IMR-90 (cell line): ENCODE measurements around the gene KDM4B. TPM values are rescaled to one million over a fixed set of nuclear protein-coding genes. Genes with fewer than 3 reads are reported as not detected.

ENCODE experiments used
- ATAC-seq: fragments of 200-7000 bp; cut with Tn5 transposase; 2 replicates; pipeline ENCODE4 v1.9.1; 2020; ENCODE audit warnings: low read depth, mild to moderate bottlenecking, moderate library complexity
- BruUV-seq: library from RNA; stranded (reverse); fragments of 400-500 nt; replicated peaks from 2 replicates; lab custom pipeline; 2021; lab: Mats Ljungman, UMichigan
- CTCF ChIA-PET: fragments of 300-600 bp; formaldehyde crosslinking; extraction: SDS; loops from one replicate; lab custom pipeline; 2021; ENCODE audit warnings: antibody characterized with exemption; lab: Yijun Ruan, JAX
- POLR2A ChIA-PET: fragments of 300-600 bp; sonication (Branson Sonifier 250); formaldehyde crosslinking; loops from one replicate; lab custom pipeline; 2022; ENCODE audit warnings: antibody characterized with exemption; ENCODE audit not compliant: unreplicated experiment; lab: Charles Lee
- DNase-seq: peaks from one replicate; pipeline ENCODE4 v3.0.0; 2013
- H2AFZ ChIP-seq: replicated peaks from 2 replicates; pipeline ENCODE3; 2013; ENCODE audit warnings: low read length, mild to moderate bottlenecking; ENCODE audit not compliant: poor library complexity
- H2AK5ac ChIP-seq: 2 replicates; pipeline ENCODE4 v1.6.1; 2013; ENCODE audit warnings: low read depth, low read length, inconsistent platforms
- H2AK9ac ChIP-seq: replicated peaks from 2 replicates; pipeline ENCODE3; 2013; ENCODE audit warnings: mild to moderate bottlenecking, low read depth, low read length, moderate library complexity; ENCODE audit not compliant: poor library complexity
- H2BK120ac ChIP-seq: 2 replicates; pipeline ENCODE4 v1.6.1; 2013; ENCODE audit warnings: low read depth, low read length, inconsistent platforms
- H2BK15ac ChIP-seq: 3 replicates; pipeline ENCODE4 v1.6.1; 2013; ENCODE audit warnings: low read depth, low read length, inconsistent platforms
- H2BK20ac ChIP-seq: 2 replicates; pipeline ENCODE4 v1.6.1; 2013; ENCODE audit warnings: low read depth, mild to moderate bottlenecking, inconsistent platforms, low read length, moderate library complexity
- H2BK5ac ChIP-seq: 2 replicates; pipeline ENCODE4 v1.6.1; 2013; ENCODE audit warnings: mild to moderate bottlenecking, low read depth, low read length, inconsistent platforms; ENCODE audit not compliant: poor library complexity, severe bottlenecking
- H3K14ac ChIP-seq: replicated peaks from 2 replicates; pipeline ENCODE4 v1.6.1; 2013; ENCODE audit warnings: low read depth, low read length, inconsistent platforms
- H3K18ac ChIP-seq: 2 replicates; pipeline ENCODE4 v1.6.1; 2013; ENCODE audit warnings: low read depth, low read length, control low read depth
- H3K23ac ChIP-seq: 2 replicates; pipeline ENCODE4 v1.6.1; 2013; ENCODE audit warnings: low read depth, low read length, inconsistent platforms
- H3K27ac ChIP-seq: 2 replicates; pipeline ENCODE4 v1.5.1; 2013; ENCODE audit warnings: mild to moderate bottlenecking, control low read depth, low read length; ENCODE audit not compliant: insufficient read depth
- H3K27me3 ChIP-seq: 2 replicates; pipeline ENCODE4 v1.6.1; 2013; ENCODE audit warnings: low read length; ENCODE audit not compliant: control insufficient read depth, insufficient read depth
- H3K36me3 ChIP-seq: 2 replicates; pipeline ENCODE4 v1.6.1; 2013; ENCODE audit warnings: low read length, mixed read lengths; ENCODE audit not compliant: control insufficient read depth, insufficient read depth
- H3K4ac ChIP-seq: 2 replicates; pipeline ENCODE4 v1.6.1; 2013; ENCODE audit warnings: low read depth, low read length, inconsistent platforms
- H3K4me1 ChIP-seq: 2 replicates; pipeline ENCODE4 v1.6.1; 2013; ENCODE audit warnings: low read length, mixed read lengths; ENCODE audit not compliant: control insufficient read depth, insufficient read depth
- H3K4me2 ChIP-seq: 2 replicates; pipeline ENCODE4 v1.6.1; 2013; ENCODE audit warnings: low read depth, mild to moderate bottlenecking, control low read depth, low read length, moderate library complexity
- H3K4me3 ChIP-seq: 2 replicates; pipeline ENCODE4 v1.5.1; 2013; ENCODE audit warnings: low read depth, mild to moderate bottlenecking, control low read depth, low read length, moderate library complexity; ENCODE audit not compliant: insufficient read depth
- H3K56ac ChIP-seq: 2 replicates; pipeline ENCODE4 v1.6.1; 2013; ENCODE audit warnings: low read length, inconsistent platforms; ENCODE audit not compliant: insufficient read depth; ENCODE audit errors: extremely low read depth
- H3K79me1 ChIP-seq, 2 experiments: 2 replicates each; pipeline ENCODE4 v1.6.1; 2013; ENCODE audit warnings: low read length in 2 of 2, inconsistent platforms in 1 of 2, low read depth in 1 of 2
- H3K9ac ChIP-seq: 2 replicates; pipeline ENCODE4 v1.6.1; 2013; ENCODE audit warnings: low read depth, low read length, control low read depth
- H3K9me1 ChIP-seq: 2 replicates; pipeline ENCODE4 v1.6.1; 2013; ENCODE audit warnings: low read length, inconsistent platforms; ENCODE audit not compliant: insufficient read depth
- H3K9me3 ChIP-seq: 2 replicates; pipeline ENCODE4 v1.6.1; 2013; ENCODE audit warnings: low read length; ENCODE audit not compliant: control insufficient read depth, insufficient read depth
- H4K20me1 ChIP-seq: 2 replicates; pipeline ENCODE4 v1.6.1; 2013; ENCODE audit warnings: low read length, inconsistent platforms; ENCODE audit not compliant: insufficient read depth
- H4K5ac ChIP-seq: 2 replicates; pipeline ENCODE4 v1.6.1; 2013; ENCODE audit warnings: mild to moderate bottlenecking, low read depth, low read length, control low read depth
- H4K8ac ChIP-seq, 2 experiments: 2 replicates each; pipeline ENCODE4 v1.6.1; 2013; ENCODE audit warnings: low read depth in 2 of 2, low read length in 2 of 2, control low read depth in 1 of 2, inconsistent platforms in 1 of 2
- H4K91ac ChIP-seq: 2 replicates; pipeline ENCODE4 v1.6.1; 2013; ENCODE audit warnings: low read depth, low read length, inconsistent platforms; ENCODE audit not compliant: insufficient read depth
- BHLHE40 ChIP-seq: fragments of 150-350 bp; IDR thresholded peaks from 2 replicates; pipeline ENCODE4 v1.6.1; 2016; ENCODE audit warnings: mild to moderate bottlenecking, low read depth, low read length
- CEBPB ChIP-seq: IDR thresholded peaks from 2 replicates; pipeline ENCODE4 v1.6.1; 2012; ENCODE audit warnings: low read depth, low read length, improper control_type of control experiment
- CHD1 ChIP-seq: IDR thresholded peaks from 2 replicates; pipeline ENCODE4 v1.6.1; 2012; ENCODE audit warnings: low read depth, low read length, improper control_type of control experiment
- ELK1 ChIP-seq: fragments of 150-350 bp; IDR thresholded peaks from 2 replicates; pipeline ENCODE4 v1.6.1; 2016; ENCODE audit warnings: low read depth, mild to moderate bottlenecking, low read length, moderate library complexity, borderline replicate concordance
- FOS ChIP-seq: fragments of 150-350 bp; IDR thresholded peaks from 2 replicates; pipeline ENCODE4 v1.6.1; 2016; ENCODE audit warnings: low read depth, low read length
- MAFK ChIP-seq: IDR thresholded peaks from 2 replicates; pipeline ENCODE4 v1.6.1; 2012; ENCODE audit warnings: low read depth, low read length, improper control_type of control experiment
- MAZ ChIP-seq: IDR thresholded peaks from 2 replicates; pipeline ENCODE4 v1.6.1; 2012; ENCODE audit warnings: low read depth, mild to moderate bottlenecking, low read length, improper control_type of control experiment, moderate library complexity, borderline replicate concordance
- RAD21 ChIP-seq: IDR thresholded peaks from 2 replicates; pipeline ENCODE4 v1.6.1; 2012; ENCODE audit warnings: low read length, improper control_type of control experiment
- RCOR1 ChIP-seq: IDR thresholded peaks from 2 replicates; pipeline ENCODE4 v1.6.1; 2012; ENCODE audit warnings: mild to moderate bottlenecking, low read length, improper control_type of control experiment; ENCODE audit not compliant: insufficient replicate concordance
- SMC3 ChIP-seq: fragments of 150-350 bp; IDR thresholded peaks from 2 replicates; pipeline ENCODE4 v1.6.1; 2016; ENCODE audit warnings: low read depth, mild to moderate bottlenecking, antibody characterized with exemption, low read length, moderate library complexity
- WGBS, 2 experiments: methylation state at CpG; one replicate each; pipeline versions ENCODE4 v1.1.5 to v1.1.7; 2013; ENCODE audit warnings: missing lambda C conversion rate in 2 of 2; ENCODE audit not compliant: insufficient read length in 1 of 2; ENCODE audit errors: extremely low coverage in 2 of 2; 5-methylcytosine and 5-hydroxymethylcytosine counted together
- dilution Hi-C: fragments of 300-500 bp; cut with HindIII; formaldehyde crosslinking; loops from one replicate; pipeline ENCODE4 v1.14.3; 2018; ENCODE audit warnings: low sequenced_read_pairs; ENCODE audit not compliant: unreplicated experiment
- in situ Hi-C: fragments of 300-500 bp; cut with MboI; formaldehyde crosslinking; loops from 3 replicates; pipeline ENCODE4 v1.14.3; 2019; ENCODE audit warnings: low sequenced_read_pairs, inconsistent platforms, mixed read lengths
- intact Hi-C: fragments of 100-400 bp; cut with micrococcal nuclease; formaldehyde crosslinking; loops from 2 replicates; pipeline ENCODE4 v1.10.0; 2022
- polyA plus RNA-seq, 3 experiments: library from polyadenylated mRNA; depleted of rRNA; stranded (reverse); fragments of >200 nt; gene quantifications; 2 replicates each; pipeline ENCODE4 v1.2.3, GENCODE V29; 2012; ENCODE audit warnings: low replicate concordance in 1 of 3
- total RNA-seq: library from RNA; depleted of rRNA; stranded (reverse); fragments of >200 nt; gene quantifications from 2 replicates; pipeline ENCODE4 v1.2.3, GENCODE V29; 2012
- TF ChIP-seq, protein P1 (sequence below): conservative IDR thresholded peaks from 2 replicates; pipeline ENCODE4 v1.5.1; 2012; ENCODE audit warnings: mild to moderate bottlenecking, low read depth, low read length, improper control_type of control experiment

Gene KDM4B
- total and polyA plus RNA-seq, 2 of the 4 experiments (the other 2 are of a cell fraction), result 5.0 to 17.9 TPM

- Histone ChIP-seq H3K36me3 (peaks cover 63% of the 10 kb centered on the region), H3K9me1 (no peaks in the 10 kb centered on the region; the same call in 1 of the 2 replicates), H3K56ac (no peak overlapping the region), H2AK9ac (no peak overlapping the region), H3K14ac (no peak overlapping the region), H3K4ac (no peak overlapping the region), H4K5ac (no peak overlapping the region), H3K4me3 (no peak overlapping the region), H2AFZ (no peak overlapping the region), H2BK5ac (no peak overlapping the region), H2BK15ac (no peak overlapping the region), H2BK20ac (no peak overlapping the region), H3K18ac (no peak overlapping the region), H3K9ac (no peak overlapping the region), H3K79me1 (peaks cover 3 to 7% of the 10 kb centered on the region in 2 experiments; a peak in 2 of 4 replicates), H2AK5ac (no peak overlapping the region), H4K91ac (no peak overlapping the region), H4K20me1 (peaks cover 11% of the 10 kb centered on the region), H3K4me1 (no peaks in the 10 kb centered on the region), H3K27ac (no peak overlapping the region), H2BK120ac (no peak overlapping the region), H4K8ac (no peak overlapping the region), H3K9me3 (no peaks in the 10 kb centered on the region), H3K27me3 (no peaks in the 10 kb centered on the region), H3K4me2 (no peak overlapping the region), H3K23ac (no peak overlapping the region)
- dilution Hi-C loops (no loop called here), in situ Hi-C loops (no loop called here), intact Hi-C loops (no loop called here)
- BruUV-seq, result no TSS peak
- CTCF ChIA-PET, result no interaction called here
- POLR2A ChIA-PET, result no interaction called here
- no peak for ATAC-seq
- TF ChIP-seq SMC3 (no peak), BHLHE40 (no peak), RAD21 (no peak), MAFK (no peak), CHD1 (no peak), MAZ (no peak), FOS (no peak), RCOR1 (no peak), ELK1 (no peak), CEBPB (no peak)
- TF ChIP-seq, protein P1, sequence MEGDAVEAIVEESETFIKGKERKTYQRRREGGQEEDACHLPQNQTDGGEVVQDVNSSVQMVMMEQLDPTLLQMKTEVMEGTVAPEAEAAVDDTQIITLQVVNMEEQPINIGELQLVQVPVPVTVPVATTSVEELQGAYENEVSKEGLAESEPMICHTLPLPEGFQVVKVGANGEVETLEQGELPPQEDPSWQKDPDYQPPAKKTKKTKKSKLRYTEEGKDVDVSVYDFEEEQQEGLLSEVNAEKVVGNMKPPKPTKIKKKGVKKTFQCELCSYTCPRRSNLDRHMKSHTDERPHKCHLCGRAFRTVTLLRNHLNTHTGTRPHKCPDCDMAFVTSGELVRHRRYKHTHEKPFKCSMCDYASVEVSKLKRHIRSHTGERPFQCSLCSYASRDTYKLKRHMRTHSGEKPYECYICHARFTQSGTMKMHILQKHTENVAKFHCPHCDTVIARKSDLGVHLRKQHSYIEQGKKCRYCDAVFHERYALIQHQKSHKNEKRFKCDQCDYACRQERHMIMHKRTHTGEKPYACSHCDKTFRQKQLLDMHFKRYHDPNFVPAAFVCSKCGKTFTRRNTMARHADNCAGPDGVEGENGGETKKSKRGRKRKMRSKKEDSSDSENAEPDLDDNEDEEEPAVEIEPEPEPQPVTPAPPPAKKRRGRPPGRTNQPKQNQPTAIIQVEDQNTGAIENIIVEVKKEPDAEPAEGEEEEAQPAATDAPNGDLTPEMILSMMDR, result no peak
- no peak for DNase-seq
- 98% methylated on average over 18 of the region's 52 CpGs; no CpG with 5 or more reads in 1 of the 2 experiments for WGBS, 2 experiments
Observed at GRCh38 chr19:5145521-5146511, 176.9 kb downstream of the KDM4B start.
